GM12873 (cell line): ENCODE data around the gene USP25.

ENCODE experiments used
- TF ChIP-seq, protein P1 (sequence below): IDR thresholded peaks from 2 replicates; pipeline ENCODE4 v1.5.1; 2012; ENCODE audit warnings: low read depth, mild to moderate bottlenecking, moderate library complexity, low read length, control low read depth; ENCODE audit not compliant: insufficient read depth; ENCODE audit errors: missing control alignments

USP25 gene

DNA sequence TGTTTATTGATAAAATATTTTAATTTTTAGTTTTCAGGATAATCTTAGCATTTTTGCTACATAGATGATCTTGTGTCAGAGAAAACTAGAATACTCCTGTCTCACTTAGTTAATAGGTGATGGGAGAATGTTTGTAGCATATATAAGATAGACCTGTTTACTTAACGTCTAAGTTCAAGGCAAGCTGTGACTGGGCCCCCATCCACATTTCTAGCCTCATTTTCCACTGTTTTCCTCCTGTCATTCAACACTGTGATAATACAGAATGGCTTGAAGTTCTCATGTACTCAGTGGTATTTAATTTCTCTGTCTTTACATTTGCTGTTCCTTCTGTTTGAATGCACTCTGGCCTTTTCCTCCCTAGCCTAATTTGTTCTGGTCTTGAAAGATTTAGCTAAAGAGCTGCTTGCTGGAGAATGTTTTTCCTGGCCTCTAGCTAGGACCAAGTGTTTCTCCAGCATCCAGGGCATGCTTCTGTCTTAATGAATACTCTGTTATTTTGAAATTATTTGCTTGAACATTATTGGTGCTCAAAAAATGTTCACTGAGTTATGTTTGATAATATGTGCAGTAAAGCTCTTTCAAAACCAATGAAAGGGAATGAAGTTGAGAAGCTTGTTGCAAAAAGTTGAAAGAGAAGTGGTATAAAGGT is 37.3 kb downstream of the USP25 start:
- TF ChIP-seq, protein P1, sequence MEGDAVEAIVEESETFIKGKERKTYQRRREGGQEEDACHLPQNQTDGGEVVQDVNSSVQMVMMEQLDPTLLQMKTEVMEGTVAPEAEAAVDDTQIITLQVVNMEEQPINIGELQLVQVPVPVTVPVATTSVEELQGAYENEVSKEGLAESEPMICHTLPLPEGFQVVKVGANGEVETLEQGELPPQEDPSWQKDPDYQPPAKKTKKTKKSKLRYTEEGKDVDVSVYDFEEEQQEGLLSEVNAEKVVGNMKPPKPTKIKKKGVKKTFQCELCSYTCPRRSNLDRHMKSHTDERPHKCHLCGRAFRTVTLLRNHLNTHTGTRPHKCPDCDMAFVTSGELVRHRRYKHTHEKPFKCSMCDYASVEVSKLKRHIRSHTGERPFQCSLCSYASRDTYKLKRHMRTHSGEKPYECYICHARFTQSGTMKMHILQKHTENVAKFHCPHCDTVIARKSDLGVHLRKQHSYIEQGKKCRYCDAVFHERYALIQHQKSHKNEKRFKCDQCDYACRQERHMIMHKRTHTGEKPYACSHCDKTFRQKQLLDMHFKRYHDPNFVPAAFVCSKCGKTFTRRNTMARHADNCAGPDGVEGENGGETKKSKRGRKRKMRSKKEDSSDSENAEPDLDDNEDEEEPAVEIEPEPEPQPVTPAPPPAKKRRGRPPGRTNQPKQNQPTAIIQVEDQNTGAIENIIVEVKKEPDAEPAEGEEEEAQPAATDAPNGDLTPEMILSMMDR, result no peak

GRCh38 chr21:15768045-15768601 is 38.3 kb downstream of the USP25 start:
- TF ChIP-seq, protein P1, result no peak

DNA sequence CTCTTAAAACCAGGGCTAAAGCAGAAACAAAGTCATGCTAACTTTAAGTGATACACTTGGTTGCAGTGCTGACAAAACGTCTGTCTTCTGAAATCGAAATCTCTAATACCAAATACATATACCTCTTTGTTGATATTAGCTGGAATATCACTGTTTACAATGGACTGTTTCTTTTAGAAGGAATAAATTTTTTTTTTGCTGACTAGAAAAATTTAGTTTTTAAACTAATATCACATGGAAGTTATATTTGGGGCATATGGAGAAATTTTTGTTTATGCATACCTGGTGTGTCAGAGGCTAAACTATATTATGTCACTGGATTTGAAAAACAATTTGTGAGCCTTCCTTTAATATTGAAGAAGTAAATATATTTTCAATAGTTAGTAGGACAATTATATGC is 39.1 kb downstream of the USP25 start:
- TF ChIP-seq, protein P1, result no peak

DNA sequence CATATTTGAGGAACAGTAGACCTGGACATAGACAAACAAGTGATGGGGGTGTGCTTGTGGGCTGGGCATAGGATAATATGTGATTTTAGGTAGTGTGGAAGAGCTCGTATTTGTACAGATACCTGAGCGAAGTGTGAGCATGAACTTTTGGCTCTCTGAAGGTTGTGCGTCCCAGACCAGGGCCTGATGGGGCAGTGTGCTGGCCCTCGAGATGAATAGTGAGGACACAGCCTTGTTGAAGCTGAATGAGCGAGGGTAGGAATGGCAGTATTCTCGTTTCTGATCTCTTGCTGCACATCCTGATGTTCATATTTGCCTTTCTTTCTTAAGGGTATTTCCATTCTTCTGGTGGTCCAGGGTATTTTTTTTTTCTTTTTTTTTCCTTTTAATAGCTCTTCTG is 41.5 kb downstream of the USP25 start:
- TF ChIP-seq, protein P1, result no peak

DNA sequence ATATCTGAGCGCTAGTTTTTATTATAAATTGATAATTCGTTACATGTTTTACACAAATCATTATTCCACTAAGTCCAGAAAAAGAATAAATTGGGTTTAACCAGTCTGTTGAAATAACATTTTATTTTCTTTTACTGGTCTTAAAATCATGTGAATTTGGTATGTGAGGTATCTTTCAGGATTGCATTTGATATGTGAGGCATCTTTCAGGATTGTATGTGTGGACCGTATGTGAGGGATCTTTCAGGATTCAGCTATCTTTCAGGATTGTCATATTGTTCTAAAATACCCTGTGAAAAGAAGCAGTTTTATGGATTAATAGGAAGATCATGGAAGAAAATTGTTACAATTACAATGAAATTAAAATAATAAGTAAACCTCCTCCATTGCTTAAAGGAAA is 42.9 kb downstream of the USP25 start:
- TF ChIP-seq, protein P1, result no peak

GRCh38 chr21:15774590-15774989 is 44.8 kb downstream of the USP25 start:
- TF ChIP-seq, protein P1, result no peak

DNA sequence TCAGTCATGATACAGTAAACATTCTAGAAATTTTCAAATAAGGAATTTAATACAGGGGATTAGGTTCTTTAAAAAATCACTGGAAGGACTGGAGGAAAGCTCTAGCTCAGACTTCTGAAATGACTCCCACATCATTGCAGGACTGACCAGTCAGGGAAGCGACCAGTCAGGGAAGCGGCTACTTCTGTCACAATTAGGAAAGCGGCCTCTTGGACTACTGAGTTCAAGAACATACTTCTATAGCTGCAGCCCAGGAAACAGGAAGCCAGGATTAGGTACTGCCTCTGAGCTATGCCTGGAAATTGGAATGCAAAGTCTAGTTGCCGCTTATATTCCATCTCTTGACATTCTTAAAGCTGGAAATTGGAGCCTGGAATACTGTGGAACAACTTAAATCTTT is 45.5 kb downstream of the USP25 start:
- TF ChIP-seq, protein P1, result no peak
